Measurements from ENCODE around the gene CPNE1.

Gene CPNE1

GRCh38 chr20:35638751-35639150 lies 25.9 kb downstream of the CPNE1 start:
- H3K9me3 ChIP-seq: no peaks in the 10 kb centered on the region
- no peak overlapping the region for H3K4me3 ChIP-seq (ENCODE audit: low read depth in 1 of 2, low read length in 1 of 2)
- TF ChIP-seq CTCF (IDR thresholded peaks at IDR 0.05): no peak

GRCh38 chr20:35637276-35637675 lies 27.4 kb downstream of the CPNE1 start:
- Histone ChIP-seq H3K27me3 (no peaks in the 10 kb centered on the region), H3K4me1 (ENCODE audit: control insufficient read depth in 1 of 2, insufficient read depth in 1 of 2, low read depth in 1 of 2, low read length in 1 of 2) (peaks cover 18 to 19% of the 10 kb centered on the region in 2 experiments), H3K4me3 (ENCODE audit: low read depth in 1 of 2, low read length in 1 of 2) (no peak overlapping the region), H3K36me3 (peaks cover 6% of the 10 kb centered on the region), H3K27ac (no peak overlapping the region), H3K9me3 (no peaks in the 10 kb centered on the region)
- TF ChIP-seq CTCF (IDR thresholded peaks at IDR 0.05): no peak

More at GRCh38 chr20:35638751-35639150, 25.9 kb downstream of the CPNE1 start:
- H3K27ac ChIP-seq: no peak overlapping the region
- no peaks in the 10 kb centered on the region for H3K36me3 ChIP-seq
- H3K4me1 ChIP-seq (ENCODE audit: control insufficient read depth in 1 of 2, insufficient read depth in 1 of 2, low read depth in 1 of 2, low read length in 1 of 2): peaks cover 31 to 33% of the 10 kb centered on the region in 2 experiments
- no peaks in the 10 kb centered on the region for H3K27me3 ChIP-seq

- Histone ChIP-seq H3K27me3 (no peaks in the 10 kb centered on the region), H3K4me3 (ENCODE audit: low read depth in 1 of 2, low read length in 1 of 2) (no peak overlapping the region), H3K27ac (no peak overlapping the region), H3K36me3 (peaks cover 18% of the 10 kb centered on the region), H3K9me3 (no peaks in the 10 kb centered on the region), H3K4me1 (ENCODE audit: control insufficient read depth in 1 of 2, insufficient read depth in 1 of 2, low read depth in 1 of 2, low read length in 1 of 2) (peaks cover 6 to 8% of the 10 kb centered on the region in 2 experiments)
- TF ChIP-seq CTCF (IDR thresholded peaks at IDR 0.05): no peak
Measured at GRCh38 chr20:35636095-35636494, 28.6 kb downstream of the CPNE1 start.

- no peak overlapping the region for H3K27ac ChIP-seq
- no peaks in the 10 kb centered on the region for H3K9me3 ChIP-seq
- no peaks in the 10 kb centered on the region for H3K27me3 ChIP-seq
- peaks cover 4 to 6% of the 10 kb centered on the region in 2 experiments for H3K4me1 ChIP-seq (ENCODE audit: control insufficient read depth in 1 of 2, insufficient read depth in 1 of 2, low read depth in 1 of 2, low read length in 1 of 2)
- no peak for TF ChIP-seq CTCF (IDR thresholded peaks at IDR 0.05)
- H3K36me3 ChIP-seq: peaks cover 23% of the 10 kb centered on the region
- no peak overlapping the region for H3K4me3 ChIP-seq (ENCODE audit: low read depth in 1 of 2, low read length in 1 of 2)
Measured at GRCh38 chr20:35635652-35636051, 29.0 kb downstream of the CPNE1 start.

- Histone ChIP-seq H3K9me3 (no peaks in the 10 kb centered on the region), H3K36me3 (peaks cover 42% of the 10 kb centered on the region), H3K27ac (no peak overlapping the region), H3K4me3 (ENCODE audit: low read depth in 1 of 2, low read length in 1 of 2) (no peak overlapping the region), H3K27me3 (no peaks in the 10 kb centered on the region), H3K4me1 (ENCODE audit: control insufficient read depth in 1 of 2, insufficient read depth in 1 of 2, low read depth in 1 of 2, low read length in 1 of 2) (peaks cover 27 to 29% of the 10 kb centered on the region in 2 experiments)
- TF ChIP-seq CTCF (IDR thresholded peaks at IDR 0.05): no peak
Measured at GRCh38 chr20:35632539-35633115, 32.1 kb downstream of the CPNE1 start.
